22Rv1 (cell line): Measurements from ENCODE around the gene PPIP5K2.
A peak's percentile ranks its signal among the peaks of the same experiment; 100 is the strongest.
"Not testable (repeated sequence)": the region's sequence is repeated elsewhere in the genome, so short reads cannot be mapped to it uniquely, and the experiment has no call there.

ENCODE experiments used
- H3K27ac ChIP-seq: fragments of 450-650 bp; 2 replicates; pipeline ENCODE4 v1.5.1; 2017
- ZFX ChIP-seq: fragments of 450-650 bp; IDR thresholded peaks from 2 replicates; pipeline ENCODE4 v1.6.1; 2017; ENCODE audit warnings: antibody characterized with exemption, borderline replicate concordance
- TF ChIP-seq, protein P1 (sequence below): fragments of 450-650 bp; IDR thresholded peaks from 2 replicates; pipeline ENCODE4 v1.5.1; 2017; ENCODE audit warnings: mild to moderate bottlenecking

The PPIP5K2 gene

DNA sequence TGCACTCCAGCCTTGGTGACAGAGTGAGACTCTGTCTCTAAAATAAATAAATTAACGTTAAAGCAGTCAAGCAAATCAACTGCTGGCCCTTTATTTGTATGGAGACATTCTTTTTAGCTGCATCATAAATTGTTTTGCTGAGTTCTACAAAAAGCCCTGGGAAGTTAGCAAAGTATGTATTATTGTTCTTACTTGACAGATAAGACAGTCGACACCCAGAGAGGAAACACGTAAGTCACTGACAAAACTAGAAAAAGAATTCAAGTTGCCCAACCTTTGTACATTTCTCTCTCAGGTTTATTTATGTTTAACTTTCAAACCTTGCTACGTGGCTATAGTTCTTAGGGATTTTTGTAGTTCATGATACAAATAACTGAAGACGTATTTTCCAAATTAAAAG, 98.1 kb downstream of the PPIP5K2 start:
- TF ChIP-seq ZFX = no peak
- TF ChIP-seq, protein P1, sequence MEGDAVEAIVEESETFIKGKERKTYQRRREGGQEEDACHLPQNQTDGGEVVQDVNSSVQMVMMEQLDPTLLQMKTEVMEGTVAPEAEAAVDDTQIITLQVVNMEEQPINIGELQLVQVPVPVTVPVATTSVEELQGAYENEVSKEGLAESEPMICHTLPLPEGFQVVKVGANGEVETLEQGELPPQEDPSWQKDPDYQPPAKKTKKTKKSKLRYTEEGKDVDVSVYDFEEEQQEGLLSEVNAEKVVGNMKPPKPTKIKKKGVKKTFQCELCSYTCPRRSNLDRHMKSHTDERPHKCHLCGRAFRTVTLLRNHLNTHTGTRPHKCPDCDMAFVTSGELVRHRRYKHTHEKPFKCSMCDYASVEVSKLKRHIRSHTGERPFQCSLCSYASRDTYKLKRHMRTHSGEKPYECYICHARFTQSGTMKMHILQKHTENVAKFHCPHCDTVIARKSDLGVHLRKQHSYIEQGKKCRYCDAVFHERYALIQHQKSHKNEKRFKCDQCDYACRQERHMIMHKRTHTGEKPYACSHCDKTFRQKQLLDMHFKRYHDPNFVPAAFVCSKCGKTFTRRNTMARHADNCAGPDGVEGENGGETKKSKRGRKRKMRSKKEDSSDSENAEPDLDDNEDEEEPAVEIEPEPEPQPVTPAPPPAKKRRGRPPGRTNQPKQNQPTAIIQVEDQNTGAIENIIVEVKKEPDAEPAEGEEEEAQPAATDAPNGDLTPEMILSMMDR = no peak
- no peak overlapping the region for H3K27ac ChIP-seq

DNA sequence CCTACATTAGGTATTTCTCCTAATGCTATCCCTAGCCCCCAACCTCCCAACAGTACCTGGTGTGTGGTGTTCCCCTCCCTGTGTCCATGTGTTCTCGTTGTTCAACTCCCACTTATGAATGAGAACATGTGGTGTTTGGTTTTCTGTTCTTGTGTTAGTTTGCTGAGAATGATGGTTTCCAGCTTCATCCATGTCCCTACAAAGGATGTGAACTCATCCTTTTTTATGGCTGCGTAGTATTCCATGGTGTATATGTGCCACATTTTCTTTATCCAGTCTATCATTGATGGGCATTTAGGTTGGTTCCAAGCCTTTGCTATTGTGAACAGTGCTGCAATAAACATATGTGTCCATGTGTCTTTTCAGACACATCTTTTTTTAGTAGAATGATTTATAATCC, 99.0 kb downstream of the PPIP5K2 start:
- not testable (repeated sequence) for H3K27ac ChIP-seq

DNA sequence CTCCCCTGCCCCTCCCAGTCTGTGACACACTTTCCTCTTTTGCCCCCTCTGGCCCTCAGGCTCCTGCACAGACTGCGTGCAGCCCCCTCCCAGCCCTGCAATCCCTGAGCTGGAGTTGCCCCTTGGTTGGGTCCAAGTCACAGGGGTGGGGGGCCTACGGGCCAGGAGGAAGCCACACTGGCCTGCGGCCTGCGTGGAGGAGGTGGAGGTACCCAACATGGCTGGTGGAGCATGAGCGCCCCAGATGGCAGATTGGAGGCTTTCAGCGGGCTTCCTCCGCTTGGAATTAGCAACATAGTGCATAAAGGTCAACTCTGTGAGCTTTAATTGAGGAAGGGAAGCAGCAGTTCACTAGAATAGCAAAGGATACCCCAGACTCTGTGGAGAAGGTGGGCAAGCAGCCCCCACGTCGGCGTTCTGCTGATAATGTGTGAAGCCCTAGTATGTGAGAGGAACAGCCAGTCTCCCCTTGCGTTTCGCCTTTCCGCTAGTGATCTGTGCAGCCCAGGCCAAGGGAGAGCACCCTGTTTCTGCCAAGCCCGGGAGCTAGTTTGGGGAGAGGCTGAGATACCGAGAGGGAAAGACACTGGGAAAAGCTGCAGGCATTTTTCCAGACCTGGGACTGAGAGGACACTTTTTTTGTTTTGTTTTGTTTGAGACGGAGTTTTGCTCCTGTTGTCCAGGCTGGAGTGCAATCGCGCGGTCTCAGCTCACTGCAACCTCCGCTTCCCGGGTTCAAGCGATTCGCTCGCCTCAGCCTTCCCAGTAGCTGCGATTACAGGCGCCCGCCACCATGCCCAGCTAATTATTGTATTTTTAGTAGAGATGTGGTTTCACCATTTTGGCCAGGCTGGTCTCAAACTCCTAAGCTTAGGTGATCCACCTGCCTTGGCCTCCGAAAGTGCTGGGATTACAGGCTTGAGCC, 103.2 kb downstream of the PPIP5K2 start:
- TF ChIP-seq, protein P1 = no peak
- no peak for TF ChIP-seq ZFX
- no peak overlapping the region for H3K27ac ChIP-seq

DNA sequence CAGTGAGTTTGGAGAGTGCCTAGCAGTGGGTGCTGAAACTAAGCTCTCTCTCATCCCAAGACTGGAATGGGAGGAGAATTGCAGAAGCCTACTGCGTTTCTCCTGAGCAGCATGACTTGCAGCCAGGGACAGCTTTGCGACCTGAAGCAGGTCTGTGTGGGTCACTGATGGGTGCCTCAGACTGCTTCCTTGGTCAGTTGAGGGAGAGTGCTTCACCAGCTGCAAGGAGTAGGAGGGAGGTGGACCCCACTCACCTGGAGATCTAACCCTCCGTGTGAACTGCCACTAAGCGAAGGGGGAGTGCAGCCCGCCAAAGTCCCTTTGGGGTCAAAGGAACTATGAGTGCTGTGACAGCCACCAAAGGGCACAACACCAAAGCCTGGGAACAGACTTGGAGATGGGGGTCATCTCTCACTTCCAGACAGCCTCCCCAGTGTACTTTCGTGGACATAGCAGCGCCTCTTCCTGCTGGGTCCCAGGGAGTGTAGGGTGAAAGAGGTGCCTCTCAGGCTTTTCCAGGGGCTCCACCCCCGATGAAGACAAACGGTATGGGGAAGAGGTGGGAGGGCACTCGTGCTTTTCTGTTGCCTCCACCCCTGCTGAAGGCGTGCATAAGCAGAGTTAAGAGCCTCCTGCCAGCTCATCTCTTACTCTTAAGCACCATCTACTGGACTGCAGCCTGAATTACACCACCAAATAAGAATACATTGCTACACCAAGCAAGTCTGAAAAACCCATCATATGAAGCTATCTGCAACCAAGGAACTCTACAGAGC, 104.2 kb downstream of the PPIP5K2 start:
- TF ChIP-seq, protein P1 = peak; percentile 80
- TF ChIP-seq ZFX = no peak
- H3K27ac ChIP-seq = no peak overlapping the region

DNA sequence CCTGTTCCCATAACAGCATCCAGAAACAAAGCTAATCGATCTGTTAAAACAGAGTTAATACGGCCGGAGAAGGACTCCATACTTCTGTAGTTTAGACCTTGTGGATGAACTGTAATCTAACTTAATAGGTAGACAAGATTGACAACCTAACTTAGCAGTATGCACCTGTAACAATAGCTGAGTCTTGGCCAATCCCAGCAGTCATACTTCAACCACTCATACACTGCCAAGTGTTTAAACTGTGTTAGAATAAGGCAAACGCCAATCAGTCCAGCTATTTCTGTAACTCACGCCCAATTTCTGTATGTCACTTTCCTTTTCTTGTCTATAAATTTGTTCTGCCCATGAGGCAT, 104.8 kb downstream of the PPIP5K2 start:
- H3K27ac ChIP-seq = no peak overlapping the region
- TF ChIP-seq, protein P1 = peak; percentile 49
- no peak for TF ChIP-seq ZFX

DNA sequence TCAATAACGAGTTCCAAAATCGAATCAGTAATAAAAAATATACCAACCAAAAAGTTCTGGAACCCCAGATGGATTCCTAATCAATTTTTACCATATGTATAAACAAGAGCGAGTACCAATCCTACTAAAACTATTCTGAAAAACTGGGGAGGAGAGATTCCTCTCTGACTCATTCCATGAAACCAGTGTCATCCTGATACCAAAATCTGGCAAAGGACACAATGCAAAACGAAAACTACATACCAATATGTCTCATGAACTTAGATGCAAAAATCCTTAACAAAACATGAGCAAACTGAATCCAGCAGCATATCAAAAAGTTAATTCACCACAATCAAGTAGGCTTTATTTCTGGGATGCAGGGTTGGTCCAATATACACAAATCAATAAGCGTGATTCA, 108.0 kb downstream of the PPIP5K2 start:
- TF ChIP-seq, protein P1 = no peak
- no peak for TF ChIP-seq ZFX
- no peak overlapping the region for H3K27ac ChIP-seq

DNA sequence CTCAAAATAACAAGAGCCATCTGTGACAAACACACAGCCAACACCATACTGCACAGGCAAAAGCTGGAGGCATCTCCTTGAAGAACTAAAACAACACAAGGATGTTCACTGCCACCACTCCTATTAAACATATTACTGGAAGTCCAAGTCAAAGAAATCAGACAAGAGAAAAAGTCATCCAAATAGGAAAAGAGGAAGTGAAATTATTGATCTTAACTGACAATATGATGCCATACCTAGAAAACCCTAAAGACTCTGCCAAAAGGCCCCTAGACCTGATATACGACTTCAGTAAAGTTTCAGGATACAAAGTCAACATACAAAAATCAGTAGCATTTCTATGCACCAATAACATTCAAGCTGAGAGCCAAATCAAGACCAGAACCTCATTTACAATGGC, 108.5 kb downstream of the PPIP5K2 start:
- no peak overlapping the region for H3K27ac ChIP-seq
- TF ChIP-seq, protein P1 = no peak
- TF ChIP-seq ZFX = no peak
